C4-2B (cell line): ENCODE data around the gene SLC25A21.

ENCODE experiments used
- H3K27ac ChIP-seq: fragments of 450-650 bp; 2 replicates; pipeline ENCODE4 v1.5.1; 2017
- CTCF ChIP-seq: fragments of 450-650 bp; conservative IDR thresholded peaks from 2 replicates; pipeline ENCODE4 v1.5.1; 2017; ENCODE audit warnings: mild to moderate bottlenecking
- ZFX ChIP-seq: fragments of 450-650 bp; IDR thresholded peaks from 2 replicates; pipeline ENCODE4 v1.6.1; 2017

Gene SLC25A21

GRCh38 chr14:37145395-37145794 is 27.0 kb downstream of the SLC25A21 start:
- H3K27ac ChIP-seq, result no peak overlapping the region
- TF ChIP-seq CTCF (no peak), ZFX (no peak)

- H3K27ac ChIP-seq, result no peak overlapping the region
Observed at GRCh38 chr14:37144729-37145363, 27.6 kb downstream of the SLC25A21 start.

GRCh38 chr14:37143475-37143874 is 28.9 kb downstream of the SLC25A21 start:
- H3K27ac ChIP-seq, result no peak overlapping the region
- TF ChIP-seq CTCF (no peak), ZFX (no peak)

More at GRCh38 chr14:37144729-37145363, 27.6 kb downstream of the SLC25A21 start:
- TF ChIP-seq ZFX (no peak), CTCF (no peak)

GRCh38 chr14:37142835-37143401 is 29.5 kb downstream of the SLC25A21 start:
- H3K27ac ChIP-seq, result no peak overlapping the region
- no peak for TF ChIP-seq CTCF
- TF ChIP-seq ZFX, result no peak

- TF ChIP-seq CTCF (no peak), ZFX (no peak)
- H3K27ac ChIP-seq, result no peak overlapping the region
Observed at GRCh38 chr14:37140176-37140575, 32.2 kb downstream of the SLC25A21 start.

- TF ChIP-seq ZFX (no peak), CTCF (no peak)
- H3K27ac ChIP-seq, result no peak overlapping the region
Observed at GRCh38 chr14:37139710-37140109, 32.7 kb downstream of the SLC25A21 start.

GRCh38 chr14:37138898-37139297 is 33.5 kb downstream of the SLC25A21 start:
- no peak overlapping the region for H3K27ac ChIP-seq
- TF ChIP-seq CTCF (no peak), ZFX (no peak)
